ENCODE measurements around the gene NR5A1.

NR5A1 gene

DNA sequence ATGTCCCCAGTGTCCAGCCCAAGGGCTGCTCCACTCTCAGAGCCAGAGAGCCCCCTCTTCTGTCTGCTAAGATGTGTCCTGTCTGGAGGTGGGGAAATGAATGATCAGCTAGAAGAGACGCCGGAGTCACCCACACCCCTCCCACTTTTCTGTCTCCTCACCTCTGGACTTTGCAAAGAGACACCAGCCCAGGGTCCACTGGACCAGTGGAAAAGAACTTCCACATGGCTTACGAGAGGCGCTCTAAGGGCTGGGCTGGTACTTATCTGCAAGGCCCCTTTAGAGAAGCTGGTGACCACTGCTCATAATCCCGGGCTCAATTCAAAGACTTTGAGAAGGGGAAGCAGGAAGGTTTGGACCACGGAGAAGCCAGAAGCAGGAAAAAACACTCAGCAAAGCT lies 9.2 kb downstream of the NR5A1 start:
- no peak for DNase-seq

- DNase-seq = no peak
Measured at GRCh38 chr9:124497441-124497840, 9.8 kb downstream of the NR5A1 start.

- DNase-seq = no peak
Measured at GRCh38 chr9:124496463-124496862, 10.7 kb downstream of the NR5A1 start.

- DNase-seq = no peak
Measured at GRCh38 chr9:124496075-124496449, 11.1 kb downstream of the NR5A1 start.

DNA sequence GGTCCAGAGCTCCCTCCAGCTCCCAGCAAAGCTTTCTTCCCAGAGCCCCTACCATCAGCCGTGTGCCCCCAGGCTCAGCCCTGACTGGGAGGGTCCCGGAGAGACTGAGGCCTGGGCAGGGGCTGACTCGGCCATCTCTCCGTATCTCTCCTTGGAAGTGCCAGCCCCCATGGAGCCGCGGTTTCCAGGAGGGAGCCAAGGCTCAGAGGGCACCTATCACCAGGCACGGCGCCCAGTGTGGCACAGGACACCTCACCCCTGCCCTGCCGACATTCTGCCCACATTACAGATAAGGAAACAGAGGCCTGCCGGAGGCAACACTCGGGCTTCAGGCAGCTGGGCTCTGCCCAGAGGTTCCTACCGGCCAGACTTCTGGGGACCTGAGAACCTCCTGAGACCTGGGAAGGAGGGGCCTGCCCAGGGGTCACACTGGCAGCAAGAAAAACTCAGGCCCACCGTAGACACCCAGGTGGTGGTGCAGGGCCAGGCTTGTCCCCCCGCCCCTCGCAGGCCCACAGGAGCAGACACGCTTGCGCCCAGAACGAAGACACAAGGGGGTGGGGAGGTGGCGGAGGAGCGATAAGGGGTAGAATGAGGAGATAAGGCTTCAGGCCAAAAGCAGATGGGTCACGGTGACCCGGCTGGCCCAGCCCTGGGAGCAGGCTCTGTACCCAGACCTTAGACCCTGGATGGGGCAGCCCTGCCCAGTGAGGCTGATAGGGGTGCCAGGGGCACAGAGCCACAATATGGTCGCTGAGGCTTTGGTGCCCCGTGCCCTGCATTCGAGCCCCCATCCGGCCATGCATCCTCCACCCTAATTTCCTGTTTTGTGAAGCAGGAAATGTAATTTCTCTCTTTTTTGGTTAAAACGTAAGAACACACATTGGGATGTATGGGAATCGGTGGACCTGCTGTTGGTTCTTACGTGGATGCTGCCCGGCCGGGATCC lies 11.8 kb downstream of the NR5A1 start:
- no peak for DNase-seq

- no peak for DNase-seq
Measured at GRCh38 chr9:124493794-124494479, 13.3 kb downstream of the NR5A1 start.

- no peak for DNase-seq
Measured at GRCh38 chr9:124493218-124493617, 14.0 kb downstream of the NR5A1 start.

GRCh38 chr9:124492818-124493217 lies 14.4 kb downstream of the NR5A1 start:
- DNase-seq = no peak

DNA sequence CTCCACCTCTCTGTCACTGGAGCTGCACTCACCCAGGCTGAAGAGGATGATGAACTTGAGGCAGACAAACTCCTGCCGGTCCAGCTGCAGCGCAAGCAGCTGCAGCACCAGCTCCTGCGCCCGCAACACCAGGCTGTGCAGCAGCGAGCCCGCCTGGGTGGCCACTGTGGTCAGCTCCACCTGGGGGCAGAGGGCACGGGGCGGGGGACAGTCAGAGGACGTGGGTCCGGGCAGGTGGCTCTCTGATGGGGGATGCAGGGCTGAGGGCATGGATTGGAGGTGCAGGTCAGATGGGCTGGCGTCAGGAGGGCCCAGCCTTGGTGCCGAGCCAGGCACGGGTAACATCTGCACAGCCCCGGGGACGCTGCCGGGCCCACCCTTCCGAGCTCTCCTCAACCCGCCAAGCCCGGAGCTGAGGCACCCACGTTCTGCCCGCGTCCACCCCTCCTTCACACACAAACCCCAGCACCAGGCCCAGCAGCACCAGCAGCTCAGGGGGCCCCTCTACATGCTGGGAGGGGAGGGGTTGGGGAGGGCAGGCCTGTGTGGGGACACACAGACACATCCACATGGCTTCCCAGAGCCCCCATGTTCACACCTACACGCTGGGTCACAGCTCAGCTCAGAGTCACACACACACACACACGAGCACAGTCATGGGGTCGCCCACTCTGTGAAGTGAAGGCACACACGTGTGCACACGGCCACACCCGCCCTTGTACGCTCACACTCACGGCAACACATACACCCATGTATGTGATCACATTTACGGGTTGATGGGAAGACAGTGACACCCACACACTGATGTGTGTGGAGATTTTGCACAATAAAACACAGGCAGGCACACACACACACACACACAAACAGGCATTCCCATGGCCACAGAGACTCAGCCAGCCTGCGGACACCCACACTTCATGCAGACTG lies 15.9 kb downstream of the NR5A1 start:
- DNase-seq = no peak

DNA sequence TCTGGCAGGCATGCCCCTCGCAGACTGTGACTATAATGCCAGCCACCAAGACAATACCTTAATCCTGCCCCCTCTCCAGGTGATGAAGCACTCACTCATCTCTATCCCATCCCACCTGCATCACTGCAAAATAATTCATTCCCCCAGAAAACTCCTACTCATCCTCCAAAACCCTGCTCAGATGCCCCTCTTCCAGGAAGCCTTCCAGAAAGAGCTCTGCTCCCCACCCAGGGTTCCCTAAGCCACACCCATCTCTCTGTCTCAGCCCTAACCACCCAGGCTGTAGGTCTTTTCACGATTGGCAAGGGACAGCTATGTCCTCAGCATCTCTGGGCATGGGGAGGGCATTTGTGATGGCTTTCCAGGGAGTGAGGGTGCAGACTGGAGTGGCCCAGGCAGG lies 17.2 kb downstream of the NR5A1 start:
- no peak for DNase-seq

GRCh38 chr9:124489222-124489621 lies 18.0 kb downstream of the NR5A1 start:
- DNase-seq = no peak

GRCh38 chr9:124488641-124489210 lies 18.5 kb downstream of the NR5A1 start:
- no peak for DNase-seq

GRCh38 chr9:124487260-124488182 lies 19.7 kb downstream of the NR5A1 start:
- no peak for DNase-seq

DNA sequence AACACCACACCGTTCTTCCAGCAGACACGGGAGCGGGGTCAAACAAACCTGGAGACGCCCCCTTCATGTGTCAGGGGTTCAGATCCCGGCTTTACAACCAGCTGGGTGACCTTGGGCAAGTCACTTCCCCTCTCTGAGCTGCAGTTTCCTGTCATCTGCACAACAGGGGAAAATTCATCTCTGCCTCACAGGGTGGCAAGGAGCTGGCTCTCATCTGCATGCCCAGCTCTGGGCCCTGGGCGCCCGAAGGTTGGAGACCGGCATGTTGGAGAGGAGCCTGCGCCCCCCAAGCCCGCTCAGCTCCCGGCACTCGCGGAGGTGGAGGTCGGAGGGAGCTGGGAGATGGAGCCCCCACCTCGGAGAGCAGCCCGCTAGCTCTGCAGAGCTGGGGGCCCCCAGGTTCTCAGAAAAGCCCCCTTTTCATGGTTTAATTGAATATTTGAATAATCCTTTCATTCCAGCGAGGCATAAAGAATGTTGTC lies 20.4 kb downstream of the NR5A1 start:
- DNase-seq = no peak

DNA sequence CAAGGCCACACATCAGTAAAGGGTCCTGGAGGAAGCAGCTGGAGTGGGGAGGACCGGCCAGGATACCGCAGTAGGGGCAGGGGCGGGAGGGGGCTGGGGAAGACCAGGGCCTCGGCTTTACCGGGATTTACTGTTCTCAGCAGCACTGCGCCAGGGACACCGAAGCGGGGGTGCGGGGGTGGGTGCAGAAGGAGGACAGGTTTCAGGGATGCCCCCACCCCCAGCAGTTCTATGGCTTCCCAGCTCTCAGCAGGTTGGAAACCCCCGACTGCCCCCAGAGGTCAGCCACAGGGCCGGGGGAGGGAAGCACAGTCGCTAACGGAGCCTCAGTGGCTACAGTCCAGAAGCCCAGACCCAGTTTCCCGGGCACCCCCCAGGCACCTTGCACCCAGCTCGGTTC lies 21.3 kb downstream of the NR5A1 start:
- no peak for DNase-seq

GRCh38 chr9:124485201-124485600 lies 22.0 kb downstream of the NR5A1 start:
- DNase-seq = no peak

DNA sequence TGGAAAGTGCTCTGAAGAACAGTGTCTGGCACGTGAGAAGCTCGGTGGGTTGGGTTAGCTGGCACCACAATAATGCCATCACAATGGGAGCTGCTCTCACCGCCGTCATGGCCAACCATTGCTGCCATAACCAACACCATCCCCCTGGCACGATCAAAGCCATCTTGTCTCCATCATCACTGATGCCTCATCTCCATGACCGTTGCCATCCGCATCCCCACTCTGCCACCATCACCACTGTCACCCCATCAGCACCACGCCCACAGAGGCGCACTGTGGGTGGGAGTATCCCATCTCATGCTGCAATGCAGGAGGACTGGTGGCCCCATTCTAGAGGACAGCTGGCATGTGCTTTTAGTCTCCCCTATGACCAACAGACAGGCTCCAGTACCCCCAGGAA lies 23.7 kb downstream of the NR5A1 start:
- DNase-seq = no peak

- DNase-seq = no peak
Measured at GRCh38 chr9:124482431-124483031, 24.7 kb downstream of the NR5A1 start.

DNA sequence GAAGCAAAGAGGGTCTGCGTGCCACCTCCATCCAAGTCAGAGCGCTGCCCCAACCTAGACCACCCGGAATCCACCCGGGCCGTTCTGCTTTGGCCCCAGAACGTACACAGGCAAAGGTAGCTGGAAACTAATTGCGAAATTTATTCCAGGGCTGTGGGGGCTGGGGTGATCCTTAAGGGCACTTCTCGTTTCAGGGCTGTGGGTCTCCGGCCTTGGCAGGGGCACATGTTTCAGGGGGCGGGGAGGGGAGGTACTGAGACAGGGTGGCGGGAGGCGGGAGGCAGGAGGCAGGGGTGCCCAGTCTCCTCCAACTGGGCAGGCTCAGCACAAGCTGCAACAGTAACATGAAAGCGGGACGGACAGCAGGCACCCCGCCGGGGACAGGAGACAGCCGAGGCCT lies 26.1 kb downstream of the NR5A1 start:
- no peak for DNase-seq

- no peak for DNase-seq
Measured at GRCh38 chr9:124480621-124480981, 26.6 kb downstream of the NR5A1 start.

- no peak for DNase-seq
Measured at GRCh38 chr9:124479947-124480620, 27.1 kb downstream of the NR5A1 start.

All from cortex of kidney (tissue), 1 donor.